ENCODE measurements around the gene DAGLA.

The DAGLA gene

GRCh38 chr11:61752117-61752924 lies 72.1 kb downstream of the DAGLA start, which contains the start of gene MYRF:
Gene MYRF, plus strand, starts transcription at chr11:61752636. Its CDS starts 109 bp downstream, at chr11:61752745.
- peak; percentile 72 for DNase-seq

- DNase-seq, result no peak
These were observed 72.8 kb downstream of the DAGLA start for GRCh38 chr11:61752925-61753521.

- no peak for DNase-seq
These were observed 73.5 kb downstream of the DAGLA start for GRCh38 chr11:61753672-61754071.

- no peak for DNase-seq
These were observed 74.6 kb downstream of the DAGLA start for GRCh38 chr11:61754534-61755482.

GRCh38 chr11:61756147-61756451 lies 75.9 kb downstream of the DAGLA start:
- no peak for DNase-seq

GRCh38 chr11:61756452-61757212 lies 76.4 kb downstream of the DAGLA start:
- peak; percentile 51 for DNase-seq

GRCh38 chr11:61757213-61757862 lies 77.1 kb downstream of the DAGLA start:
- DNase-seq, result no peak

GRCh38 chr11:61760946-61761345 lies 80.8 kb downstream of the DAGLA start:
- no peak for DNase-seq

- no peak for DNase-seq
These were observed 81.4 kb downstream of the DAGLA start for GRCh38 chr11:61761440-61762222.

GRCh38 chr11:61762223-61762615 lies 82.0 kb downstream of the DAGLA start:
- DNase-seq, result no peak

GRCh38 chr11:61762798-61763197 lies 82.6 kb downstream of the DAGLA start:
- DNase-seq, result no peak

- no peak for DNase-seq
These were observed 83.9 kb downstream of the DAGLA start for GRCh38 chr11:61763930-61764605.

GRCh38 chr11:61764606-61765260 lies 84.5 kb downstream of the DAGLA start:
- DNase-seq, result no peak

- DNase-seq, result no peak
These were observed 85.5 kb downstream of the DAGLA start for GRCh38 chr11:61765550-61766253.

GRCh38 chr11:61766353-61766841 lies 86.2 kb downstream of the DAGLA start:
- no peak for DNase-seq

GRCh38 chr11:61768376-61769076 lies 88.3 kb downstream of the DAGLA start:
- no peak for DNase-seq

GRCh38 chr11:61769169-61769920 lies 89.2 kb downstream of the DAGLA start:
- no peak for DNase-seq

Data from CD4-positive, alpha-beta T cell treated with Interleukin-17A for 4 hours (primary cell).